AG04449 (cell line): ENCODE results near the gene MSLN.
"Not testable (repeated sequence)": the region's sequence is repeated elsewhere in the genome, so short reads cannot be mapped to it uniquely, and the experiment has no call there.

Experiments
- CTCF ChIA-PET: fragments of 350-600 bp; formaldehyde crosslinking; extraction: SDS; loops from one replicate; lab custom pipeline; 2021; ENCODE audit warnings: antibody characterized with exemption; lab: Yijun Ruan, JAX
- POLR2A ChIA-PET: fragments of 400-600, 350-600 bp; formaldehyde crosslinking; extraction: SDS; loops from one replicate; lab custom pipeline; 2020; ENCODE audit warnings: antibody characterized with exemption, inconsistent platforms; lab: Yijun Ruan, JAX
- DNase-seq: peaks from one replicate; pipeline ENCODE4 v3.0.0-alpha.2; 2010; ENCODE audit warnings: low read depth, low spot score
- H3K4me3 ChIP-seq: 2 replicates; pipeline ENCODE4 v1.5.1; 2011; ENCODE audit warnings: low read depth, mild to moderate bottlenecking, control low read depth, low read length
- TF ChIP-seq, protein P1 (sequence below): IDR thresholded peaks from one replicate; pipeline ENCODE4 v1.5.1; 2011; ENCODE audit warnings: mild to moderate bottlenecking, moderate library complexity, low read length, control low read depth, inconsistent platforms; ENCODE audit not compliant: insufficient read depth; ENCODE audit errors: missing control alignments

Gene MSLN

GRCh38 chr16:760545-761343 lies at the start of gene MSLN:
TSS of gene MSLN (plus strand) at chr16:760734. CDS start at chr16:762681, 1,947 bp downstream.
- no peak within 1 kb of the TSS for H3K4me3 ChIP-seq
- TF ChIP-seq, protein P1, sequence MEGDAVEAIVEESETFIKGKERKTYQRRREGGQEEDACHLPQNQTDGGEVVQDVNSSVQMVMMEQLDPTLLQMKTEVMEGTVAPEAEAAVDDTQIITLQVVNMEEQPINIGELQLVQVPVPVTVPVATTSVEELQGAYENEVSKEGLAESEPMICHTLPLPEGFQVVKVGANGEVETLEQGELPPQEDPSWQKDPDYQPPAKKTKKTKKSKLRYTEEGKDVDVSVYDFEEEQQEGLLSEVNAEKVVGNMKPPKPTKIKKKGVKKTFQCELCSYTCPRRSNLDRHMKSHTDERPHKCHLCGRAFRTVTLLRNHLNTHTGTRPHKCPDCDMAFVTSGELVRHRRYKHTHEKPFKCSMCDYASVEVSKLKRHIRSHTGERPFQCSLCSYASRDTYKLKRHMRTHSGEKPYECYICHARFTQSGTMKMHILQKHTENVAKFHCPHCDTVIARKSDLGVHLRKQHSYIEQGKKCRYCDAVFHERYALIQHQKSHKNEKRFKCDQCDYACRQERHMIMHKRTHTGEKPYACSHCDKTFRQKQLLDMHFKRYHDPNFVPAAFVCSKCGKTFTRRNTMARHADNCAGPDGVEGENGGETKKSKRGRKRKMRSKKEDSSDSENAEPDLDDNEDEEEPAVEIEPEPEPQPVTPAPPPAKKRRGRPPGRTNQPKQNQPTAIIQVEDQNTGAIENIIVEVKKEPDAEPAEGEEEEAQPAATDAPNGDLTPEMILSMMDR = no peak
- ChIA-PET CTCF (interaction anchor here (0.8 to 1.8 kb wide), 4 partner anchors 20 to 50 kb away, joined by 3 to 7 read pairs (median 6); partner anchors contain the start of gene CIAO3), POLR2A (no interaction called here)
- no peak for DNase-seq

DNA sequence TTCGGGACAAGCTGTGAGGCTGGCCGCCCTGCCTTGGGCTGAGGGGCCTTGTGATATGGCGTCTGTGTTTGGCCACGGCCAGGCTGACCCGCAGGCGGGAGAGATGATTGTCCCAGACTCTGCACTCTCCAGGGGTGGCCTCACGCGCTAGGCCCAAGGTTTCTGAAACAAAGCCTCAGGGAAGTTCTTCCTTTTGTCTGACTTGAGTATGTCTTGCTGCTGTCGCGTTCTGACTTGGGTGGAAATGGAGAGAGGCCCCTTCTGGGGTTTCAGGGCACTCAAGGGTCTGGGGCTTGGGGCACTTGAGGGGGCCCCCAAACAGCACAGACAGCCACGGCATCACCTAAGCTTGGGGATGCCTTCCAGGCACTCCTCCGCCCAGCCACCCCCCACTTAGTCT lies 49.5 kb upstream of the MSLN start:
- no peak for DNase-seq
- TF ChIP-seq, protein P1 = no peak
- no peak overlapping the region for H3K4me3 ChIP-seq
- ChIA-PET CTCF (interaction anchor here (0.7 to 10.1 kb wide), 12 partner anchors 9 to 483 kb away, joined by 3 to 210 read pairs (median 6); partner anchors contain the start of genes CHTF18, CIAO3, RPUSD1 and WDR24), POLR2A (no interaction called here)

DNA sequence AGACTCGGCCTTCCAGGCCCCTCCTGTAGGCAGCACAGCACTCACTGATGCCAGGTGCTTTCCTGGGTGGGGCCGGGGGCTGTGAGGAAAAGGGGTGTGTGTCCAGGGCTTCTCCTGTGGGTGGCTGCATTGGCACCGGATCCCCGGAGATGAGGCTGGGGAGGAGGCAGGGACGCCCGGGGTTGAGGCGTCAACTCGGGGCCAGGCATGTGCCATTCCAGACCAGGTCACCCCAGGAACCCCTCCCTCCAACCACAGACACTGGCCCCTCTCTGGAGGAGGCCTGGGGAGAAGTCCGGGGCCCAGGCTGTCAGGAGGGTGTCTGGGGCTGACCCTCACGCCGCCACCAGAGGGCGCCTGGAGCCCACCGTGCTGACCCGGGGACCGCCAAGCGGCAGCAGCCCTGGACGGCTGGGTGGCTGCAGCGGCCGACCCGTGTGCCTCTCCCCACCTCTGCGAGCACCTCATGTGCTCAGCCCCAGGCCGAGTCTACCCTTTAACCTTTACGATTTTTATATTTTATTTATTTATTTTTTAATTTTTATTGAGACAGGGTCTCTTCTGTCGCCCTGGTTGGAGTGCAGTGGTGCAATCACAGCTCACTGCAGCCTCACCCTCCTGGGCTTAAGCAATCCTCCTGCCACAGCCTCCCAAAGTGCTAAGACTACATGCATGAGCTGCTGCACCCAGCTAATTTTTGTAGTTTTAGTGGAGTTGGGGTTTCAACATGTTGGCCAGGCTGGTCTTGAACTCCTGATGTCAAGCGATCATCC lies 48.8 kb upstream of the MSLN start:
- no peak overlapping the region for H3K4me3 ChIP-seq
- ChIA-PET CTCF (interaction anchor here (0.6 to 10.1 kb wide), 32 partner anchors 8 to 399 kb away, joined by 3 to 210 read pairs (median 6); partner anchors contain the start of genes ANTKMT, CCDC78, CHTF18 and CIAO3), POLR2A (interaction anchor here (1.1 kb wide), 2 partner anchors 10 to 71 kb away, joined by 4 read pairs; no protein-coding TSS in a partner anchor)
- TF ChIP-seq, protein P1 = peak; percentile 96
- no peak for DNase-seq

- not testable (repeated sequence) for H3K4me3 ChIP-seq
- TF ChIP-seq, protein P1 = peak; percentile 30
- peak; percentile 79 for DNase-seq
- POLR2A ChIA-PET = interaction anchor here (1.1 kb wide), 2 partner anchors 9 to 70 kb away, joined by 4 read pairs; no protein-coding TSS in a partner anchor
- CTCF ChIA-PET = interaction anchor here (0.6 to 10.1 kb wide), 31 partner anchors 7 to 401 kb away, joined by 3 to 210 read pairs (median 6); partner anchors contain the start of genes ANTKMT, CCDC78, CHTF18 and CIAO3
Observed at GRCh38 chr16:712740-713250, 47.7 kb upstream of the MSLN start.

GRCh38 chr16:714079-714478 lies 46.5 kb upstream of the MSLN start:
- no peak for DNase-seq
- TF ChIP-seq, protein P1 = no peak
- ChIA-PET POLR2A (no interaction called here), CTCF (interaction anchor here (1.0 to 10.1 kb wide), 8 partner anchors 12 to 385 kb away, joined by 3 to 210 read pairs (median 29); partner anchors contain the start of genes CCDC78, CHTF18, CIAO3 and HAGHL)
- H3K4me3 ChIP-seq = no peak overlapping the region
